ENCODE measurements around the gene MDP1. TPM values are rescaled to one million over a fixed set of nuclear protein-coding genes. Genes with fewer than 3 reads are reported as not detected.

Gene MDP1
- total RNA-seq, 4 donors from 2014 or later, result 13.1 to 55.9 (median 25.4) TPM

DNA sequence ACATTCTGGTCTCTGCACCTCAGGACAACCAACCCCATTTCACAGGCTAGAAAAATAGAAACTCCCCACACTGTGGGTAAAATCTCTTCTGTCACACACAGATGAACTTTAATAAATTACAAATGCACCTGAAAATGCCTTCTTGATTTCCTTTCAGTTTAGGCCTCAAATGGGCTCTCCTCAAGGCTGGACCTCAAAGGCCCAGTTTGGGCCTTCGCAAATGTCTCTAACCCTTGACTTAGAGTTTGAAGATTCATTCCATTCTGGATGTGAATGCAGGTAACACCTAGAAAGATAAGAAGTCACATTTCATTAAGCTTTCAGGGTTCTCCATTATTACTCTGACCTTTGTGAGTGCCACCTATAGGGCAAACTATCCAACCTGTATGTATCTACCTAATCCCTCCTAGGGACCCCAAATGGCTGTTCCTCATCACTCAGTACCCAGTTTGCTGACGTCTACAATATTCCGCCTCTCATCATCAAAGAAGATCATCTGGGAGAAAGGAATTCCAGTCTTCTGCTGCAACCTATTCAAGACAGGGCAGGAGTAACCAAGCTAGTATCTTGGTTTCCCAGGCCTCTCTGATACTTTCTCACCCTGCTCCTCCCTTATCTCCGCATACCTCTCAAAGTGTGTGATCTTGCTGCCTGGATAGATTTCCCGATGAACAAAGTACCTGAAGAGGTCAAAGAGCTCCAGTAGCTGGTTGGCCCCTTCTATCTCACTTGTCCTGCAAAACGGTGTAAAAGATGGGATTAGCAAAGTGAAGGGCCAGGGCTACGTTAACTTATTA is 1.8 kb downstream of the MDP1 start:
- no peak for TF ChIP-seq POLR2A (IDR thresholded peaks at IDR 0.05)
- TF ChIP-seq, protein P1, sequence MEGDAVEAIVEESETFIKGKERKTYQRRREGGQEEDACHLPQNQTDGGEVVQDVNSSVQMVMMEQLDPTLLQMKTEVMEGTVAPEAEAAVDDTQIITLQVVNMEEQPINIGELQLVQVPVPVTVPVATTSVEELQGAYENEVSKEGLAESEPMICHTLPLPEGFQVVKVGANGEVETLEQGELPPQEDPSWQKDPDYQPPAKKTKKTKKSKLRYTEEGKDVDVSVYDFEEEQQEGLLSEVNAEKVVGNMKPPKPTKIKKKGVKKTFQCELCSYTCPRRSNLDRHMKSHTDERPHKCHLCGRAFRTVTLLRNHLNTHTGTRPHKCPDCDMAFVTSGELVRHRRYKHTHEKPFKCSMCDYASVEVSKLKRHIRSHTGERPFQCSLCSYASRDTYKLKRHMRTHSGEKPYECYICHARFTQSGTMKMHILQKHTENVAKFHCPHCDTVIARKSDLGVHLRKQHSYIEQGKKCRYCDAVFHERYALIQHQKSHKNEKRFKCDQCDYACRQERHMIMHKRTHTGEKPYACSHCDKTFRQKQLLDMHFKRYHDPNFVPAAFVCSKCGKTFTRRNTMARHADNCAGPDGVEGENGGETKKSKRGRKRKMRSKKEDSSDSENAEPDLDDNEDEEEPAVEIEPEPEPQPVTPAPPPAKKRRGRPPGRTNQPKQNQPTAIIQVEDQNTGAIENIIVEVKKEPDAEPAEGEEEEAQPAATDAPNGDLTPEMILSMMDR (IDR thresholded peaks at IDR 0.05), result no peak
- intact Hi-C loops (cut with DNase I), result no loop called here
- Histone ChIP-seq H3K27ac (peak overlapping the region; percentile 77 to 97 (median 96)), H3K36me3 (peaks cover 12 to 13% of the 10 kb centered on the region in 2 donors), H3K27me3 (no peaks in the 10 kb centered on the region), H3K4me1 (peaks cover 0 to 28% of the 10 kb centered on the region in 2 donors), H3K4me3 (replicated peaks in 1 of 3) (peak overlapping the region in 1 of 3 donors; percentile 56), H3K9me3 (no peaks in the 10 kb centered on the region)
- 93 to 94% methylated on average over 7 of the region's 7 CpGs for WGBS, 2 donors
- DNase-seq, result no peak

- TF ChIP-seq POLR2A (IDR thresholded peaks at IDR 0.05), result peak; percentile 65 to 91
- TF ChIP-seq, protein P1 (IDR thresholded peaks at IDR 0.05), result peak in 2 of 6 experiments; percentile 21 to 32
- Histone ChIP-seq H3K9me3 (no peaks in the 10 kb centered on the region), H3K27me3 (no peaks in the 10 kb centered on the region), H3K4me1 (peaks cover 0 to 28% of the 10 kb centered on the region in 2 donors), H3K4me3 (replicated peaks in 1 of 3) (peak within 1 kb of the TSS; percentile 4 to 56 (median 54)), H3K27ac (peak within 1 kb of the TSS; percentile 77 to 97 (median 96)), H3K36me3 (peaks cover 13 to 16% of the 10 kb centered on the region in 2 donors)
- 1% methylated on average over 40 to 50 of the region's 53 CpGs for WGBS, 2 donors
- DNase-seq, result peak; percentile 98 to 99
- intact Hi-C loops (cut with DNase I), result no loop called here
Observed at GRCh38 chr14:24212924-24213865, 2.7 kb downstream of the MDP1 start, which contains the start of gene CHMP4A. CHMP4A (minus strand) TSS chr14:24213488; CDS start chr14:24213439, 49 bp downstream.

DNA sequence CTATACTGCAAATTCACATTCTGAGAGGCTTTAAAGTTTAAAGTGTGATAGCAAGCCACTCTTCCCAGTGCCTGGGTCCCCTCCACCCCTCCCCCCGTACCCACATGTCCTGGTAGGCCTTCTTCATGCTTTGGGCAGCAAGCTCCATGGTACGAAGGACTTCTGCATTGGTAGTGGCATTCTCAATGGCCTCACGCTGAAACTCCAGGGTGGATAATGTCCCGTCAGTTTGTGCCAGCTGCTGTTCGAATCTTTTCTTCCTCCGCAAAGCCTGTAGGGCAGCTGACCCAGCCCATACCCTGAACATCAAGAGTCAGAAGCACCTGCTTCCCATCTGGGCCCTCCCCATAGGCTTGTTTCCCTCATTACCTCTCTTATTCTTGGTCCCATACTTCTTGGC is 4.6 kb downstream of the MDP1 start:
- TF ChIP-seq, protein P1 (IDR thresholded peaks at IDR 0.05), result no peak
- TF ChIP-seq POLR2A (IDR thresholded peaks at IDR 0.05), result no peak
- Histone ChIP-seq H3K4me3 (replicated peaks in 1 of 3) (no peak overlapping the region), H3K36me3 (peaks cover 13 to 31% of the 10 kb centered on the region in 2 donors), H3K27ac (no peak overlapping the region), H3K27me3 (no peaks in the 10 kb centered on the region), H3K9me3 (no peaks in the 10 kb centered on the region), H3K4me1 (peaks cover 0 to 28% of the 10 kb centered on the region in 2 donors)
- intact Hi-C loops (cut with DNase I), result no loop called here
- DNase-seq, result no peak
- 92 to 96% methylated on average over 6 of the region's 6 CpGs for WGBS, 2 donors

- Histone ChIP-seq H3K4me3 (replicated peaks in 1 of 3) (no peak overlapping the region), H3K27me3 (no peaks in the 10 kb centered on the region), H3K27ac (no peak overlapping the region), H3K9me3 (no peaks in the 10 kb centered on the region), H3K4me1 (peaks cover 0 to 6% of the 10 kb centered on the region in 2 donors), H3K36me3 (peaks cover 22 to 31% of the 10 kb centered on the region in 2 donors)
- no peak for TF ChIP-seq POLR2A (IDR thresholded peaks at IDR 0.05)
- TF ChIP-seq, protein P1 (IDR thresholded peaks at IDR 0.05), result no peak
- WGBS, 2 donors, result 83 to 100% methylated on average over 1 to 2 of the region's 2 CpGs
- no peak for DNase-seq
- intact Hi-C loops (cut with DNase I), result no loop called here
Observed at GRCh38 chr14:24207625-24208024, 8.2 kb downstream of the MDP1 start.

Measured in thyroid gland (tissue), 4 donors.